KMS-11 (cell line): ENCODE measurements around the gene PCGF2.

Source experiments
- H2AFZ ChIP-seq: fragments of 200-600 bp; sonication (generic); 2 replicates; pipeline ENCODE4 v1.6.1; 2016; ENCODE audit warnings: antibody characterized with exemption, mixed run types, low read depth
- H3K27ac ChIP-seq: fragments of 200-600 bp; sonication (generic); 2 replicates; pipeline ENCODE4 v1.6.1; 2016; ENCODE audit warnings: mild to moderate bottlenecking, mixed run types
- H3K27me3 ChIP-seq: fragments of 200-600 bp; sonication (generic); 2 replicates; pipeline ENCODE4 v1.6.1; 2017; ENCODE audit warnings: mild to moderate bottlenecking, low read depth, mixed run types, moderate library complexity; ENCODE audit not compliant: insufficient read depth
- H3K36me3 ChIP-seq: fragments of 200-600 bp; sonication (generic); 2 replicates; pipeline ENCODE4 v1.6.1; 2017; ENCODE audit warnings: mild to moderate bottlenecking, mixed run types; ENCODE audit not compliant: insufficient read depth
- H3K4me1 ChIP-seq: fragments of 200-600 bp; sonication (generic); 2 replicates; pipeline ENCODE4 v1.6.1; 2016; ENCODE audit warnings: mild to moderate bottlenecking, low read depth, mixed run types; ENCODE audit not compliant: poor library complexity, severe bottlenecking
- H3K4me2 ChIP-seq: fragments of 200-600 bp; sonication (generic); 2 replicates; pipeline ENCODE4 v1.7.0; 2016; ENCODE audit warnings: mild to moderate bottlenecking, mixed run types
- H3K4me3 ChIP-seq: fragments of 200-600 bp; sonication (generic); IDR thresholded peaks from 2 replicates; pipeline ENCODE4 v1.6.1; 2017; ENCODE audit warnings: low read depth, low read length, mixed read lengths; ENCODE audit not compliant: insufficient read depth
- H3K79me2 ChIP-seq: fragments of 200-600 bp; sonication (generic); 2 replicates; pipeline ENCODE4 v1.6.1; 2016; ENCODE audit warnings: low read depth, mixed run types; ENCODE audit not compliant: insufficient read depth
- H3K9ac ChIP-seq: fragments of 200-600 bp; sonication (generic); 2 replicates; pipeline ENCODE4 v1.6.1; 2016; ENCODE audit warnings: mild to moderate bottlenecking, mixed run types
- H4K20me1 ChIP-seq: fragments of 200-600 bp; sonication (generic); 2 replicates; pipeline ENCODE4 v1.6.1; 2016; ENCODE audit warnings: mild to moderate bottlenecking, mixed run types; ENCODE audit not compliant: insufficient read depth
- CTCF ChIP-seq: fragments of 200-600 bp; sonication (generic); conservative IDR thresholded peaks from 2 replicates; pipeline ENCODE4 v1.6.1; 2017; ENCODE audit warnings: low read depth, mild to moderate bottlenecking, antibody characterized with exemption, low read length, moderate library complexity, mixed read lengths

The PCGF2 gene

DNA sequence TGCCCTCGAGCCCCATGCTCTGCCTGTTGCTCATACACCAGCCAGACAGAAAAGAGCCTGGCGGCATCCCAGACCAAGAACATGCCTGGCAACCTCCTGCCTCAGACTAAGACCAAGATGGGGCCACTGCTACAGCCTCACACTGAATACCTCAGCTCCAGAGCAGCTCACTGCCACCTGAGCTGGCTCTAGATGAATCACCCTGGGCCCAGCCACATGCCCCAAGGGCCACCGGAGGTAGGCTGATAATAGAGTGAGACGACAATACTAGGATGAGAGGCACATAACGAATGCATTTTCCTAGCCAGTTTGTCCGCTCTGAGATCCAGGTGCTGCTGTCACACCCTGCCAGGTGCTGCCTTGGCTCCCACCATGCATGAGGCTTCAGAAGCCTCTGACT, 38.2 kb upstream of the PCGF2 start:
- Histone ChIP-seq H3K4me2 (no peak overlapping the region), H4K20me1 (no peaks in the 10 kb centered on the region), H3K36me3 (peaks cover 4% of the 10 kb centered on the region; the same call in 1 of the 2 replicates), H3K4me1 (no peaks in the 10 kb centered on the region), H3K79me2 (peaks cover 10% of the 10 kb centered on the region; the same call in 1 of the 2 replicates), H3K27me3 (no peaks in the 10 kb centered on the region), H3K4me3 (no peak overlapping the region), H3K9ac (no peak overlapping the region), H2AFZ (no peak overlapping the region), H3K27ac (no peak overlapping the region)
- TF ChIP-seq CTCF = no peak

- no peaks in the 10 kb centered on the region for H3K4me1 ChIP-seq
- H3K27ac ChIP-seq = no peak overlapping the region
- no peaks in the 10 kb centered on the region for H3K27me3 ChIP-seq
- H3K9ac ChIP-seq = no peak overlapping the region
- no peak overlapping the region for H2AFZ ChIP-seq
- no peak overlapping the region for H3K4me3 ChIP-seq
- no peak overlapping the region for H3K4me2 ChIP-seq
- H3K79me2 ChIP-seq = no peaks in the 10 kb centered on the region
- peaks cover 4% of the 10 kb centered on the region; the same call in 1 of the 2 replicates for H3K36me3 ChIP-seq
- no peak for TF ChIP-seq CTCF
- no peaks in the 10 kb centered on the region for H4K20me1 ChIP-seq
Observed at GRCh38 chr17:38783227-38783626, 35.1 kb upstream of the PCGF2 start.

- no peak overlapping the region for H3K27ac ChIP-seq
- no peaks in the 10 kb centered on the region for H3K4me1 ChIP-seq
- no peaks in the 10 kb centered on the region; the same call in 1 of the 2 replicates for H3K36me3 ChIP-seq
- no peaks in the 10 kb centered on the region for H4K20me1 ChIP-seq
- H3K27me3 ChIP-seq = no peaks in the 10 kb centered on the region
- H3K4me3 ChIP-seq = no peak overlapping the region
- no peak overlapping the region for H3K4me2 ChIP-seq
- H3K9ac ChIP-seq = no peak overlapping the region
- no peak overlapping the region for H2AFZ ChIP-seq
- TF ChIP-seq CTCF = no peak
- no peaks in the 10 kb centered on the region for H3K79me2 ChIP-seq
Observed at GRCh38 chr17:38779965-38780752, 32.0 kb upstream of the PCGF2 start.

GRCh38 chr17:38777641-38778250, 29.6 kb upstream of the PCGF2 start:
- Histone ChIP-seq H3K4me2 (no peak overlapping the region), H2AFZ (no peak overlapping the region), H3K36me3 (no peaks in the 10 kb centered on the region; the same call in 1 of the 2 replicates), H4K20me1 (no peaks in the 10 kb centered on the region), H3K4me3 (no peak overlapping the region), H3K4me1 (no peaks in the 10 kb centered on the region), H3K27me3 (no peaks in the 10 kb centered on the region), H3K79me2 (no peaks in the 10 kb centered on the region), H3K9ac (no peak overlapping the region), H3K27ac (no peak overlapping the region)
- TF ChIP-seq CTCF = no peak
